ENCODE measurements around the gene RPL22L1.
"Not testable (repeated sequence)": the region's sequence is repeated elsewhere in the genome, so short reads cannot be mapped to it uniquely, and the experiment has no call there.

- not testable (repeated sequence) for TF ChIP-seq CTCF, POLR2A, POLR2AphosphoS5, EP300 (IDR thresholded peaks at IDR 0.05)
These were observed 52.5 kb downstream of the RPL22L1 start for GRCh38 chr3:170817471-170817870.

Measured in suprapubic skin (tissue), 4 donors.